VCaP (cell line): ENCODE measurements around the gene LHB.

Experiments used
- H3K27ac ChIP-seq: fragments of 450-650 bp; 2 replicates; pipeline ENCODE4 v1.5.1; 2017
- TF ChIP-seq, protein P1 (sequence below): fragments of 450-650 bp; conservative IDR thresholded peaks from 2 replicates; pipeline ENCODE4 v1.5.1; 2017; ENCODE audit warnings: mild to moderate bottlenecking, moderate library complexity

Gene LHB

DNA sequence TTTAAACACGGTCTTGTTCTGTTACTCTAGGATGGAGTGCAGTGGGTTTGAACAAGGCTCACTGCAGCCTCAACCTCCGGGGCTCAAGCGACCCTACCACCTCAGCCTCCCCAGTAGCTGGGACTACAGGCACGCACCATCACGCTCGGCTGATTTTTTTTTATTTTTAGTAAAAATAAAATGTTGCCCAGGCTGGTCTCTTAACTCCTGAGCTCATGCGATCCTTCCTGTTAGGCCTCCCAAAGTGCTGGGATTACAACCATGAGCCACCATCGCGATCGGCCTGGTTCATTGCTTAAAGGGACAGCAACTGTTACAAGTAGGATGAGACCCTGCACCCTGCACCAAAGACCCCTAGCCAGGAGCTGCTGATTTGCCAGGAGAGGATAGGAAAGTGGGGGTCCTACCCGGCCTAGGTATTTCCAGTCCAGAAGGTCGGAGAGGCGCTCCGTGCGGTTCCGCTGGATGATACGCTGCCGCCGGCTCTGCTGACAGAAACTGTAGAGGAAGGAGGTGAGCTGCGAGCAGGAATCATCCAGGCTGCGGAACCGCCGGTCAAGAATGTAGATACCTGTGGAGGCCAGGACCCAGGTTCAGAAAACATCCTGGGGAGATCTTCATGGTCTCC lies 46.6 kb downstream of the LHB start:
- TF ChIP-seq, protein P1, sequence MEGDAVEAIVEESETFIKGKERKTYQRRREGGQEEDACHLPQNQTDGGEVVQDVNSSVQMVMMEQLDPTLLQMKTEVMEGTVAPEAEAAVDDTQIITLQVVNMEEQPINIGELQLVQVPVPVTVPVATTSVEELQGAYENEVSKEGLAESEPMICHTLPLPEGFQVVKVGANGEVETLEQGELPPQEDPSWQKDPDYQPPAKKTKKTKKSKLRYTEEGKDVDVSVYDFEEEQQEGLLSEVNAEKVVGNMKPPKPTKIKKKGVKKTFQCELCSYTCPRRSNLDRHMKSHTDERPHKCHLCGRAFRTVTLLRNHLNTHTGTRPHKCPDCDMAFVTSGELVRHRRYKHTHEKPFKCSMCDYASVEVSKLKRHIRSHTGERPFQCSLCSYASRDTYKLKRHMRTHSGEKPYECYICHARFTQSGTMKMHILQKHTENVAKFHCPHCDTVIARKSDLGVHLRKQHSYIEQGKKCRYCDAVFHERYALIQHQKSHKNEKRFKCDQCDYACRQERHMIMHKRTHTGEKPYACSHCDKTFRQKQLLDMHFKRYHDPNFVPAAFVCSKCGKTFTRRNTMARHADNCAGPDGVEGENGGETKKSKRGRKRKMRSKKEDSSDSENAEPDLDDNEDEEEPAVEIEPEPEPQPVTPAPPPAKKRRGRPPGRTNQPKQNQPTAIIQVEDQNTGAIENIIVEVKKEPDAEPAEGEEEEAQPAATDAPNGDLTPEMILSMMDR, result no peak
- no peak overlapping the region for H3K27ac ChIP-seq

DNA sequence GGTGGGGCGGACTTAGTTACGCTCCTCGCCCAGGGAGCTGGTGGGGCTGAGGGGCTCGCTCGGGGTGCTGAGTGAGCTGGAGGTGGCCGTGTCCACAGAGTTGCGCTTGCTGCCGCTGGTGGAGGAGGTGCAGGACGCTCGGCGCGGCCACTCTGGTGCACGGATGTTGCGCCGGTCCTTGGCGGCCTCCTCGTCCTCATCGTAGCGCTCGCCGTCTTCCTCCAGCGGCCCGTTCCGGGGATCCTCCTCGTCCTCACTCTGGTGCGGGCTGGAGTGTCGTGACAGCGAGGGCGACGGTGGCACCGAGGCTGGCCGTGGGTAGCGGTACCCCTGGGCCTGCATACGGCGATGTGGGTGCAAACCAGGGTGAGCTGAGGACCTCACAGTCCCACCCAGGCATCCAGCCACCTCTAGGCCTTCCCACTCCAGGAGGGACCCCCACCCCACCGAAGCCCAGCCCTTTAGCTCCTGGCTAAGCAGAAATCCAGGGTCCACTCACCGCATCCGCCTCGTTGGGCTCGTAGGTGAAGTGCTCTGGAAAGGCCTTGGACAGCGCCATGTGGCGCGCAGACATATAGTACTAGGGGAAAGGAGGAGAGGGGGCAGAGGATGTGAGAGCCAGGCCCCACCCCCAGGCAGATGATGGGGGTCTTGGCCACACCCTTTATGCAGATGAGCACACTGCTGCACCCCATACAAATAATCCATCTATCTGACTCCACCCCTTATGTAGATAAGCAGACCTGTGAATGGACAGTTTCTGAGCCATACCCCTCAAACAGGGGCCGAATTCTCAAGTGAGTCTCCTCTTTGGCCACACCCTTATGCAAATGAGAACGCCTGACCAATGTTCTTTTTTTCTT lies 47.4 kb downstream of the LHB start:
- TF ChIP-seq, protein P1, result no peak
- no peak overlapping the region for H3K27ac ChIP-seq

DNA sequence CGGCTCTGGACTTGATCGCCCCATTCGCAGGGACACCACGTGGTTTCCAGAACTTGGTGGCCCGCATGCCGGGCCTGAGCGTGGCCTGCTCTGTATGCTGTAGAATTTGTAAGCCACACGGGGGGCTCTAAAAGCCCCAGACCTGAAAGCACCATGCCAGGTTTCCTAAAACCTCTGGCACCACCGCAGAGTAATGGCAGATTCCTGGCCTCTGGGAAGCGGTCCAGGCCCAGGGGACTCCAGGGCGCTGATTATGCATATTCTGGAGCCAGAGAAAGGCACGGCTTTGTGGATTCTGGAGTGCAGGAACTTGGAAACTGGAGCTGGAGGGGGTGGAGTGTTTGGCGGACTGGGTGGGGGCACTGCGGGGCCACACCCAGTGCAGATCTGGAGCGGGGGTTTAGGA lies 48.1 kb downstream of the LHB start:
- no peak overlapping the region for H3K27ac ChIP-seq
- TF ChIP-seq, protein P1, result no peak

DNA sequence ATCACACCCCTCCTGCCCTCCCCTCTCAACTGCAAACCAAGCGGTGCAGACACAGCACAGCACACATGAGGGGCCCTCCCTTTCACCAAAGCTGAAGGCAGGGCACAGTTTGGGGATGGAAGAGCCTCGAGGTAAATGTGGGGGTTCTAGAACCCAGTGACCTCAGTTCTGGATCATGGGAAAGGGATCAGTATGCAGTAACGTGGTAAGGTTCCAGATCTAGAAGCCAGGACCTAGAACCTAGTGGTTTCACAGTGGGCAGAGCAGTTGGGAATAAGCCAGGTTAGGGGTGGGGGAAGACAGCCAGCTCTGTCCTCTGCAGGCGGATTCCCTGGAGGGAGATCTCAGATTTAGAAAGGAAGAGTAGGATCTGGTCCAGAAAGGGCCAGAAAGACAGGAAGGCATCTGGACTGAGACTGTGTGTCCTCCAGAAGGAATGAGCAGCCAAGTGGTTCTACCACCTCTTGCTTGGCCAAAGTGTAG lies 48.7 kb downstream of the LHB start:
- no peak overlapping the region for H3K27ac ChIP-seq
- TF ChIP-seq, protein P1, result no peak

DNA sequence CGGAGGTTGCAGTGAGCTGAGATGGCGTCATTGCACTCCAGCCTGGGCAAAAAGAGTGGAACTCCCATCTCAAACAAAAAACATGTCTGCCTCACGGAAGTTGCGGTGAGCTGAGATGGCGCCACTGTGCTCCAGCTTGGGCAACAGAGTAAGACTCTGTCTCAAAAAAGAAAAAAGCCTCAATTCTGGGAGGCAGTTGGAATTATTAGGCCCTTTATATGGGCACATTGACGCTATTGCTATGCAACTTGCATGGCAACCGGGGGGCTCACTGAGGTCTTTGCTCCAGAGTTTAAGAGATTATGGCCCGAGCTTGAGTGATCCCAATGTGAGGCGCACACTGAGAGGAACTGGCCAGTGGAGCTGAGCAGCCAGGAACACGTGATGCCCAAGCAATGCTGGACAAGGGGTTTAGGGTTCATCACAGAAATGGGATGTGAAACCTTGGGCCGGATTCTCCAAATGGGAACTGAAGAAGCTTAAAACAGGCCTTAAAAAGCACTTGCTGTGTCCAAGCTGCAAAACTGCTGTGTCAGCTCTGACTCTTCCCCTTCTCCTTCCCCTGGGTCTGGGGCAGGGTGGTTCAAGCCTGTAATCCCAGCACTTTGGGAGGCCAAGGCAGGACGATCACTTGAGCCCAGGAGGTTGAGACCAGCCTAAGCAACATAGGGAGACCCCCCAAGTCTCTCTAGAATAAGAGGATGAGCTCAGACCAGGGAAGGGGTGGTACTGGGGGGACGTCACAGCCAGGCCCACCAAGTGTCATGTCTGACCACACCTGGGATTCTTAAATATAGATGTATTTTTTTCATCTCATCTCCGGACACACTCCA lies 49.3 kb downstream of the LHB start:
- H3K27ac ChIP-seq, result no peak overlapping the region
- TF ChIP-seq, protein P1, result no peak

DNA sequence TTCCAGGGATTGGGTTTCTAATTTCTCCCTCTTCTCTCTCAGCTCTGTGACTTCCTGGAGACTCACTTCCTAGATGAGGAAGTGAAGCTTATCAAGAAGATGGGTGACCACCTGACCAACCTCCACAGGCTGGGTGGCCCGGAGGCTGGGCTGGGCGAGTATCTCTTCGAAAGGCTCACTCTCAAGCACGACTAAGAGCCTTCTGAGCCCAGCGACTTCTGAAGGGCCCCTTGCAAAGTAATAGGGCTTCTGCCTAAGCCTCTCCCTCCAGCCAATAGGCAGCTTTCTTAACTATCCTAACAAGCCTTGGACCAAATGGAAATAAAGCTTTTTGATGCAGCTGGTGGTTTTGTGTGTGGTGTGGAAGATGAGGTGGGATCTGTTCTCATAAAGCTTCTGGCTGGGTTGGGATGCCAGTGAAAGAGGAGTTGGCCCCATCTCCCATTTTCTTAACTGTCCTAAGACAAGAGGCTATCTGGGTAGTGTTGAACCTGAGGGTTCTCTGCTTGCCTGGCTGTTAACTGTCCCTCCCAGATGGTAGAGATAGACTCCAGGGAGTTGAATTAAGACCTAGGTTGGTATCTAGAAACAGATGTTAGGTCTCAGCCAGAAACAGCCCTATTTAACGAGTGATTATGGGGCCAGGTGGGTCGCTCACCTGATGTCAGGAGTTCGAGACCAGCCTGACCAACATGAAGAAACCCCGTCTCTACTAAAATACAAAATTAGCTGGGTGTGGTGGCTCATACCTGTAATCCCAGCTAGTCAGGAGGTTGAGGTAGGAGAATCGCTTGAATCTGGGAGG lies 50.1 kb downstream of the LHB start:
- TF ChIP-seq, protein P1, result no peak
- peak overlapping the region; percentile 87 for H3K27ac ChIP-seq
